HG03159 (cell line): Measurements from ENCODE around the gene CASZ1.

Source experiments
- ATAC-seq: cut with Tn5 transposase; IDR thresholded peaks from one replicate; pipeline ENCODE4 v1.9.1; 2021; ENCODE audit warnings: mild to moderate bottlenecking, moderate library complexity; ENCODE audit not compliant: unreplicated experiment

The CASZ1 gene

GRCh38 chr1:10709165-10709564 lies 87.3 kb downstream of the CASZ1 start:
- no peak for ATAC-seq

GRCh38 chr1:10708757-10709156 lies 87.7 kb downstream of the CASZ1 start:
- no peak for ATAC-seq

- ATAC-seq = no peak
Measured at GRCh38 chr1:10707208-10707607, 89.2 kb downstream of the CASZ1 start.

DNA sequence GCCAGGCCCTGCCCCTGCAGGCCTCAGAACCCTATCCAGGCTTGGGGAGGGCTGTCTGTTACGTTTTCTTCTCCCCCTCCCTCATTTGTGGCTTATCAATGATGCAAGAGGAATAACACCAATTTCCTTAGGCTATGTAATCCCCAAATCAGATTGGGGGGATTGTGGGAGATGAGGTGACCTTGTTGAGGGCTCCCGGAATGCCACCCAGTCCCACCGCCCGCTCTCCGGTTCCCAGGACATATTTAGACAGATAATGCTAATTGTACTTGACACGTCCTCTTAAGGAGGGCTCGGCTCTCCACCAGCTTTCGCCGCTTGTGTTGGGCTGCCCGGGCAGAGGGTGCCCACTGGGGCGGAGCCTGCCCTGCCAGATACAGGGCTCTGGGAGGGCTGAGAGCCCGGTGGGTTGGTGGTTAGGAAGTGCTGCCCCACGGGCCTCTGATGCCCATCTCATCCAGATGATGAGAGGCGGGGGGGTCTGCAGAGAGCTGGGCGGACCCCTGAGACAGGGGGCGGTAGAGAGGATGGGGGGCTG lies 90.0 kb downstream of the CASZ1 start:
- no peak for ATAC-seq

- no peak for ATAC-seq
Measured at GRCh38 chr1:10705953-10706352, 90.5 kb downstream of the CASZ1 start.

- ATAC-seq = no peak
Measured at GRCh38 chr1:10704368-10704882, 92.0 kb downstream of the CASZ1 start.

GRCh38 chr1:10703702-10704101 lies 92.7 kb downstream of the CASZ1 start:
- ATAC-seq = no peak

GRCh38 chr1:10701145-10701544 lies 95.3 kb downstream of the CASZ1 start:
- no peak for ATAC-seq

DNA sequence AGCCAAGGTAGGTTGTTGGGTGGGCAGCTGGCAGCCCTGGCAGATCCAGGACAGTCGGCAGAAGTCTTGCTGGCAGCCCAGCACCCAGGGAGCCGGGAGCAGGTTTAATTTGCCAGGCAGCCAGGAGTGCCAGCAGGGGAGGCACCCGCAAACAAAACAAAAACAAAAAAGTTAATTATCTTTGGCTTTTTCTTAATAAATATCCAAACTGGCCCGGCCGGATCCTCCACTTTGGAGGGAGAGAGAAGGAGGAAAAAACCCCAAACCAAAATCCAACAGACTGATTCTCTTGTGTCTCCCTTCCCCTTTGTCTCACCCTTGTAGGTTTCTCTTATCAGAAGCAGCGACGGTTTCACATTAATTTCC lies 97.0 kb downstream of the CASZ1 start:
- no peak for ATAC-seq

- ATAC-seq = no peak
Measured at GRCh38 chr1:10698726-10699469, 97.5 kb downstream of the CASZ1 start.

DNA sequence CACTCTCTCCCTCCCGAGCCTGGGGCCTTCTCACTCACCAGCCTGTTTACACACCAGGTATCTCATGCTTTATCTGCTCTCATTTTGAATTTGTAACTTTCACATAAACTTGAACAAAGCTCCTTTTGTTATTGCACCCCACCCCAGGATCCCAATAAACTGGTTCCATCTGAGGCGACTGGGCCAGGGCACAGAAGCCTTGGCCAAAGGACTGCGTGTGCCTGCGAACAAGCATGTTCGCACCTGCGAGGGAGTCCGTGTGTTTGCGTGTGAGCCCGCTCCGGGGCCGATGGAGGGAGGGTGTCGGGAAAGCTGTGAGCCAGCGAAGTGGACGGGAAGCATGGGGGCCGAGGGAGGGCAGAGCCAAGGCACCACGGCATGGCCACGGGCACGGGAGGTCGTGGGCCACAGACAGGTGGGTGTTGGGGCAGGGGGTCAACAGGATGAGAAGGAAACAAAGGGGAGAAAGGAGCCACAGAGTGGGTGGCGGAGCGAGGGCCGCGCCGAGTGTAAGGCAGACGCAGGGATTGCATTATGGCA lies 98.8 kb downstream of the CASZ1 start:
- no peak for ATAC-seq

GRCh38 chr1:10696977-10697376 lies 99.5 kb downstream of the CASZ1 start:
- no peak for ATAC-seq

GRCh38 chr1:10694633-10695627 lies 101.5 kb downstream of the CASZ1 start:
- peak; percentile 48 for ATAC-seq

GRCh38 chr1:10694274-10694632 lies 102.2 kb downstream of the CASZ1 start:
- ATAC-seq = peak; percentile 39

DNA sequence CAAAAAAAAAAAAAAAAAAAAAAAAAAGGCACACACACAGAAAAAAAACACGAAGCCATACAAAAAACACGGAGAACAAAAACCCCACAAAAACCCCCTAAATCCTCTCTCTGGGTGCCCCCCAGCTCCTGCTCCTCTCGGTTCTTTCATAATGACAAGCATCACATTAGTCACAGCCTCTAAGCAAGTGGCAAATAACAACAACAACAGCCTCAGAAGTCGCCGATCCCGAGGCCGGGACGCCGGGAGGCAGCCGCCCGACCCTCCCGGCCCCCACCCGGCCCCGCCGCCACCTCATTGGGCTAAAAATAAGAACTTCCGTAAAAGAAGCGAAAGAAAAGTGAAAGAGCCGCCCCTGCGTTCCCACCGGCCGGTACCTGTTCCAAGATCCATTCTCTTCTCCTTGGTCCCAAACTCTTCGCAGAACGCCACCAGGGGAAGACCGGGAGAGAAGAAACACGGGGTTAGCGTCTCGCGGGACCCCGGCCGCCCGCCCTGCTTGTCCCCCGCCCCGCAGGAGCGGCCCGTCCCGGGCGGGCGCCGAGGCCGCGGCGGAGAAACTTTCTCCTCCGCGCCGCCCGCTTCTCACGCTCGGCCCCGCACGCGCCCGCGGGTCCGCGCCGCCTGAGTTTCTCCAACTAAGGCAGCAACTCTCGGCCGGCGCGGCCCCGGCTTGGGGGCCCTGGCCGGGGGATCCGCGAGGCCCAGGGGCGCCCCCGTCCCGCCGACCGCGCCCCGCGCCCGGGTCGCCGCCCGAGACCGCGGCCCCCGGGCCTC lies 102.8 kb downstream of the CASZ1 start:
- ATAC-seq = peak; percentile 9

- no peak for ATAC-seq
Measured at GRCh38 chr1:10693152-10693496, 103.3 kb downstream of the CASZ1 start.

DNA sequence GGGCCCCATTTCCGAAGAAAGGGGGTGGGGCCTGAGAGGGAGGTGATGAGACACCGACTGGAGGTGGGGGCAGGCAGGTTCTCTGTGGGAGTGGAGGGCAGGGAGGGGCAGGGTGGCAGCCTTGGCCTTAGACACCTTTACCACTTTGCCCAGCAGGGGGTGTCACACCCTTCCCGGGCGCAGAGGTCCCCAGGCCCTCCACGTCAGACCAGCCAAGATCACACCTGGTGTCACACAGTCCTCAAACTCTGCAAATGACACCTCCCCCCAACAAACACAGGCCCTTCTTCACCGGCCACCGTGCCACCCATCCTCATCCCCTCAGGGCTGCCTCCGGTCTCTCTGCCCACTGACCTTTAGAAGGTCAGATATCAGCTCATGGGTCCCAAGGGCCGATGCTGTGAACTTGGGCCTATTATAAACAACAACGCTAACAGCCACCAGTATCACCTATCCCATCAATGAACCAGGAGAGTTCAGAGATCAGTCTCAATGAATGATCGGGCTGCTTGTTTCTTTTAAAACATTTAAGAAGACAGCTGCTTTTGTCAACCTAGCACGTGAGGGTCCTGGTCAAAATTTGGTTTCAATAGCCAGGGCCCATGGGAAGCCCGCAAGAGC lies 103.9 kb downstream of the CASZ1 start:
- ATAC-seq = no peak

GRCh38 chr1:10691740-10692125 lies 104.7 kb downstream of the CASZ1 start:
- no peak for ATAC-seq

DNA sequence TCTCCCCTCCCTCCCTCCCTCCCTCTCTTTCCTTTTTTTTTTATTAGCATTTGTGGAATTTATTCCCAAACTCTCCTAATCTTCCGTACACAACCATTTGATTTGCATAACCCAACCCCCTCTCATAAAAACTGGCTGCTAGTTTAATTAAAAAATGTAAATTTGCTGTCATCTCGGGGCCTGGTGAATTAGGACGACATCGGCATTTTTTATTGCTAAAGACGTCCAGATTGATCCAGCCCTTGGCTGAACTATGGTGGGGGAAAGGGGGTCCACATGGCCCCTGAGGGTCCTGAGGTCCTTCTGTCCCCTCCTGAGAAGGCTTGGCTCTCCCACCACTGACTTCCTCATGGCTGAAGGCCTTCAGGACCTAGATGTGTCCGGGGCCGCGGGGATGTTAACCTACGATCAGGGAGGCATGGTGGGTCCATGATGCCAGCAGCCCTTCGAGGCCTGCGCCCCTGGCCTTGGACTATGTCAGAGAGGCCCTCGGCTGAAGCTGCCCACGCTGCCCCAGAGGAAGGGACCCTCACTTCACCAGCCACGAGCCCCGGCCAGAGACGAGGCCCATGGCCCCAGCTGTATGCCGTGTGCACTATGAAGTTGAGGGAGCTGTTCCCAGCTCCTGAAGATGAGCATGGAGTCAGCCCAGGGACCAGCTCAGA lies 105.2 kb downstream of the CASZ1 start:
- no peak for ATAC-seq

- ATAC-seq = no peak
Measured at GRCh38 chr1:10690484-10690883, 106.0 kb downstream of the CASZ1 start.
